ENCODE data around the gene TICAM2.
A peak's percentile ranks its signal among the peaks of the same experiment; 100 is the strongest.

TICAM2 gene

GRCh38 chr5:115611873-115612272, 9.6 kb upstream of the TICAM2 start:
- Histone ChIP-seq H3K9ac (ENCODE audit: low read length in 2 of 2) (no peak overlapping the region), H3K4me1 (ENCODE audit: control insufficient read depth, insufficient read depth, low read length) (no peaks in the 10 kb centered on the region), H3K36me3 (ENCODE audit: control insufficient read depth in 2 of 2, insufficient read depth in 2 of 2, low read length in 2 of 2) (peaks cover 3 to 8% of the 10 kb centered on the region in 2 donors), H3K9me3 (ENCODE audit: control insufficient read depth in 2 of 2, low read length in 2 of 2) (no peaks in the 10 kb centered on the region), H3K27me3 (ENCODE audit: control insufficient read depth in 1 of 2, insufficient read depth in 2 of 2, low read length in 2 of 2) (no peaks in the 10 kb centered on the region), H3K27ac (ENCODE audit: low read length) (no peak overlapping the region), H3K4me3 (ENCODE audit: low read length in 2 of 2) (no peak overlapping the region)

GRCh38 chr5:115607935-115608334, 5.7 kb upstream of the TICAM2 start:
- H3K36me3 ChIP-seq (ENCODE audit: control insufficient read depth in 2 of 2, insufficient read depth in 2 of 2, low read length in 2 of 2) = no peaks in the 10 kb centered on the region
- no peaks in the 10 kb centered on the region for H3K9me3 ChIP-seq (ENCODE audit: control insufficient read depth in 2 of 2, low read length in 2 of 2)
- peaks cover 2% of the 10 kb centered on the region for H3K4me1 ChIP-seq (ENCODE audit: control insufficient read depth, insufficient read depth, low read length)
- no peak overlapping the region for H3K4me3 ChIP-seq (ENCODE audit: low read length in 2 of 2)
- H3K27ac ChIP-seq (ENCODE audit: low read length) = peak overlapping the region; percentile 33
- no peak overlapping the region for H3K9ac ChIP-seq (ENCODE audit: low read length in 2 of 2)
- H3K27me3 ChIP-seq (ENCODE audit: control insufficient read depth in 1 of 2, insufficient read depth in 2 of 2, low read length in 2 of 2) = no peaks in the 10 kb centered on the region

GRCh38 chr5:115605436-115605835, 3.2 kb upstream of the TICAM2 start:
- no peaks in the 10 kb centered on the region for H3K9me3 ChIP-seq (ENCODE audit: control insufficient read depth in 2 of 2, low read length in 2 of 2)
- H3K9ac ChIP-seq (ENCODE audit: low read length in 2 of 2) = no peak overlapping the region
- H3K27ac ChIP-seq (ENCODE audit: low read length) = no peak overlapping the region
- no peaks in the 10 kb centered on the region for H3K27me3 ChIP-seq (ENCODE audit: control insufficient read depth in 1 of 2, insufficient read depth in 2 of 2, low read length in 2 of 2)
- no peak overlapping the region for H3K4me3 ChIP-seq (ENCODE audit: low read length in 2 of 2)
- H3K36me3 ChIP-seq (ENCODE audit: control insufficient read depth in 2 of 2, insufficient read depth in 2 of 2, low read length in 2 of 2) = no peaks in the 10 kb centered on the region
- peaks cover 10% of the 10 kb centered on the region for H3K4me1 ChIP-seq (ENCODE audit: control insufficient read depth, insufficient read depth, low read length)

- peak overlapping the region; percentile 67 to 80 for H3K9ac ChIP-seq (ENCODE audit: low read length in 2 of 2)
- H3K27ac ChIP-seq (ENCODE audit: low read length) = peak overlapping the region; percentile 69
- peak overlapping the region; percentile 75 to 86 for H3K4me3 ChIP-seq (ENCODE audit: low read length in 2 of 2)
- peaks cover 21% of the 10 kb centered on the region for H3K4me1 ChIP-seq (ENCODE audit: control insufficient read depth, insufficient read depth, low read length)
- H3K9me3 ChIP-seq (ENCODE audit: control insufficient read depth in 2 of 2, low read length in 2 of 2) = no peaks in the 10 kb centered on the region
- H3K36me3 ChIP-seq (ENCODE audit: control insufficient read depth in 2 of 2, insufficient read depth in 2 of 2, low read length in 2 of 2) = peaks cover 0 to 2% of the 10 kb centered on the region in 2 donors
- no peaks in the 10 kb centered on the region for H3K27me3 ChIP-seq (ENCODE audit: control insufficient read depth in 1 of 2, insufficient read depth in 2 of 2, low read length in 2 of 2)
Measured at GRCh38 chr5:115602591-115603125, 379 bp upstream of the TICAM2 start.

GRCh38 chr5:115600766-115601165, 1.5 kb downstream of the TICAM2 start:
- no peak overlapping the region for H3K9ac ChIP-seq (ENCODE audit: low read length in 2 of 2)
- no peak overlapping the region for H3K27ac ChIP-seq (ENCODE audit: low read length)
- peak overlapping the region in 1 of 2 donors; percentile 86 for H3K4me3 ChIP-seq (ENCODE audit: low read length in 2 of 2)
- H3K4me1 ChIP-seq (ENCODE audit: control insufficient read depth, insufficient read depth, low read length) = peaks cover 21% of the 10 kb centered on the region
- no peaks in the 10 kb centered on the region for H3K9me3 ChIP-seq (ENCODE audit: control insufficient read depth in 2 of 2, low read length in 2 of 2)
- no peaks in the 10 kb centered on the region for H3K27me3 ChIP-seq (ENCODE audit: control insufficient read depth in 1 of 2, insufficient read depth in 2 of 2, low read length in 2 of 2)
- peaks cover 0 to 2% of the 10 kb centered on the region in 2 donors for H3K36me3 ChIP-seq (ENCODE audit: control insufficient read depth in 2 of 2, insufficient read depth in 2 of 2, low read length in 2 of 2)

GRCh38 chr5:115599924-115600323, 2.4 kb downstream of the TICAM2 start:
- Histone ChIP-seq H3K4me3 (ENCODE audit: low read length in 2 of 2) (no peak overlapping the region), H3K36me3 (ENCODE audit: control insufficient read depth in 2 of 2, insufficient read depth in 2 of 2, low read length in 2 of 2) (peaks cover 0 to 2% of the 10 kb centered on the region in 2 donors), H3K9ac (ENCODE audit: low read length in 2 of 2) (no peak overlapping the region), H3K4me1 (ENCODE audit: control insufficient read depth, insufficient read depth, low read length) (peaks cover 21% of the 10 kb centered on the region), H3K27ac (ENCODE audit: low read length) (no peak overlapping the region), H3K27me3 (ENCODE audit: control insufficient read depth in 1 of 2, insufficient read depth in 2 of 2, low read length in 2 of 2) (no peaks in the 10 kb centered on the region), H3K9me3 (ENCODE audit: control insufficient read depth in 2 of 2, low read length in 2 of 2) (no peaks in the 10 kb centered on the region)

- Histone ChIP-seq H3K4me1 (ENCODE audit: control insufficient read depth, insufficient read depth, low read length) (peaks cover 21% of the 10 kb centered on the region), H3K9ac (ENCODE audit: low read length in 2 of 2) (no peak overlapping the region), H3K36me3 (ENCODE audit: control insufficient read depth in 2 of 2, insufficient read depth in 2 of 2, low read length in 2 of 2) (peaks cover 0 to 2% of the 10 kb centered on the region in 2 donors), H3K9me3 (ENCODE audit: control insufficient read depth in 2 of 2, low read length in 2 of 2) (no peaks in the 10 kb centered on the region), H3K27me3 (ENCODE audit: control insufficient read depth in 1 of 2, insufficient read depth in 2 of 2, low read length in 2 of 2) (no peaks in the 10 kb centered on the region), H3K4me3 (ENCODE audit: low read length in 2 of 2) (peak overlapping the region in 1 of 2 donors; percentile 47), H3K27ac (ENCODE audit: low read length) (no peak overlapping the region)
Measured at GRCh38 chr5:115599502-115599901, 2.8 kb downstream of the TICAM2 start.

- H3K27ac ChIP-seq (ENCODE audit: low read length) = no peak overlapping the region
- peaks cover 0 to under 1% of the 10 kb centered on the region in 2 donors for H3K36me3 ChIP-seq (ENCODE audit: control insufficient read depth in 2 of 2, insufficient read depth in 2 of 2, low read length in 2 of 2)
- H3K4me1 ChIP-seq (ENCODE audit: control insufficient read depth, insufficient read depth, low read length) = peaks cover 1% of the 10 kb centered on the region
- no peak overlapping the region for H3K4me3 ChIP-seq (ENCODE audit: low read length in 2 of 2)
- no peak overlapping the region for H3K9ac ChIP-seq (ENCODE audit: low read length in 2 of 2)
- H3K9me3 ChIP-seq (ENCODE audit: control insufficient read depth in 2 of 2, low read length in 2 of 2) = no peaks in the 10 kb centered on the region
- H3K27me3 ChIP-seq (ENCODE audit: control insufficient read depth in 1 of 2, insufficient read depth in 2 of 2, low read length in 2 of 2) = no peaks in the 10 kb centered on the region
Measured at GRCh38 chr5:115594128-115595047, 7.9 kb downstream of the TICAM2 start.

- no peaks in the 10 kb centered on the region for H3K36me3 ChIP-seq (ENCODE audit: control insufficient read depth in 2 of 2, insufficient read depth in 2 of 2, low read length in 2 of 2)
- H3K9ac ChIP-seq (ENCODE audit: low read length in 2 of 2) = no peak overlapping the region
- no peaks in the 10 kb centered on the region for H3K4me1 ChIP-seq (ENCODE audit: control insufficient read depth, insufficient read depth, low read length)
- no peaks in the 10 kb centered on the region for H3K27me3 ChIP-seq (ENCODE audit: control insufficient read depth in 1 of 2, insufficient read depth in 2 of 2, low read length in 2 of 2)
- no peak overlapping the region for H3K4me3 ChIP-seq (ENCODE audit: low read length in 2 of 2)
- no peak overlapping the region for H3K27ac ChIP-seq (ENCODE audit: low read length)
- H3K9me3 ChIP-seq (ENCODE audit: control insufficient read depth in 2 of 2, low read length in 2 of 2) = no peaks in the 10 kb centered on the region
Measured at GRCh38 chr5:115589043-115589442, 13.2 kb downstream of the TICAM2 start.

- no peak overlapping the region for H3K4me3 ChIP-seq (ENCODE audit: low read length in 2 of 2)
- H3K9ac ChIP-seq (ENCODE audit: low read length in 2 of 2) = no peak overlapping the region
- no peaks in the 10 kb centered on the region for H3K9me3 ChIP-seq (ENCODE audit: control insufficient read depth in 2 of 2, low read length in 2 of 2)
- no peaks in the 10 kb centered on the region for H3K36me3 ChIP-seq (ENCODE audit: control insufficient read depth in 2 of 2, insufficient read depth in 2 of 2, low read length in 2 of 2)
- H3K27ac ChIP-seq (ENCODE audit: low read length) = no peak overlapping the region
- no peaks in the 10 kb centered on the region for H3K27me3 ChIP-seq (ENCODE audit: control insufficient read depth in 1 of 2, insufficient read depth in 2 of 2, low read length in 2 of 2)
- H3K4me1 ChIP-seq (ENCODE audit: control insufficient read depth, insufficient read depth, low read length) = no peaks in the 10 kb centered on the region
Measured at GRCh38 chr5:115588640-115589039, 13.6 kb downstream of the TICAM2 start.

Data from stomach smooth muscle (tissue), 2 donors.